ENCODE measurements around the gene DLGAP1.
"Not testable (repeated sequence)": the region's sequence is repeated elsewhere in the genome, so short reads cannot be mapped to it uniquely, and the experiment has no call there.

DLGAP1 gene

GRCh38 chr18:3709205-3709604 lies 745.9 kb downstream of the DLGAP1 start:
- DNase-seq = no peak

GRCh38 chr18:3706279-3707097 lies 748.6 kb downstream of the DLGAP1 start:
- DNase-seq = no peak

DNA sequence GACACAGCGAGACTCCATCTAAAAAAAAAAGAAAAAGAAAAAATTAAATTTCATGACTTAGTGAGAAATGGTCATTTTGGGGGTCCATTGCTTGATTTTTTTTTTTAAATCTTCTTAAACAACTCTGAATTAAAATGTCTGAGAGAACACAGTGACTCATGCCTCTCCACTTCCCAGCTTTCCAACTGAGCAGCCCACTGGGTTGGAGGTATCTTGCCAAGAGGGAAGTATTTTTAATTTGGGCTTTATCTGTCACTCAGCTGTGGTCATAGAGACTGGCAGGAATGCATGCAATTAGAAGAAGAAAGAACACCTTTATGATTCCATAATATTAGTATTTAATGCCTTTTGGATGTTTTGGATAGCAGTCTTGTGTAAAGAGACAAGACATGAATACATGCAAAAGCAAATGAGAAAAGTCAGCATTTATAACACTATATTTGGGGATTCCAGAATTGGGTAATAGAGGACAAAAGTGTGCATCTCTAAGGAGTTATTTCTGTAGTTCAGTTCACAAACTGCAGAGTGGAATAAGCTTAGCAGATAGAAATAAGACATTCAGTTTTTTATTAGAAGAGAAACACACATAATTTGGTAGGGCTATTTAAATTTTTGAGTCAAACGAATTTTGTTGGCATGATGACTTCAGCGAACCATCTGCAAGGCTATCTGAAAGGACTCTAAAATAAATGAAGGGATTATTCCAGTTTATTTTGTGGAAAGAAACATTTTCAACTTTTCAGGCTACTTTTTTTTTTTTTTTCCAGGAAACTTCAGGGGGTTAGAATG lies 750.4 kb downstream of the DLGAP1 start:
- no peak for DNase-seq

DNA sequence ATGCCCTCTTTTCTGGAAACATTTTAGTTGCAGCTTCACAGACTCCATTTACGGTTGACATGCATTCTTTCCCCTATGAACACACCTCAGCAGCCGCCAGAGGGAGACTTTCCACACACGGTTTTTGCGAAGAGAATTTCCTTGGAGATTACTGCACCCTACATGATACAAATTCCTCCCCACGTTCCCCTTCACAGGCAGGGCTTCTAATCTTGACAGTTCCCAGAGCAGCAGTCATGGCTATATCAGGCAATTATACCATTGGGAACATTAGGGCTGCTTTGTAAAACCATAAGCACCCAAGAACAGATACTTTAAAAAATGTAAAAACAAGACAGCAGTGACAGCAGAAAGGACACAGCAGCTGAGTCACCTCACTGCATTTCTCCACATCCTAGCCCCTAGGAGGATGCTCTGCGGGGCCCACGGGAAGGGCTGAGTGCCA lies 751.4 kb downstream of the DLGAP1 start:
- no peak for DNase-seq

DNA sequence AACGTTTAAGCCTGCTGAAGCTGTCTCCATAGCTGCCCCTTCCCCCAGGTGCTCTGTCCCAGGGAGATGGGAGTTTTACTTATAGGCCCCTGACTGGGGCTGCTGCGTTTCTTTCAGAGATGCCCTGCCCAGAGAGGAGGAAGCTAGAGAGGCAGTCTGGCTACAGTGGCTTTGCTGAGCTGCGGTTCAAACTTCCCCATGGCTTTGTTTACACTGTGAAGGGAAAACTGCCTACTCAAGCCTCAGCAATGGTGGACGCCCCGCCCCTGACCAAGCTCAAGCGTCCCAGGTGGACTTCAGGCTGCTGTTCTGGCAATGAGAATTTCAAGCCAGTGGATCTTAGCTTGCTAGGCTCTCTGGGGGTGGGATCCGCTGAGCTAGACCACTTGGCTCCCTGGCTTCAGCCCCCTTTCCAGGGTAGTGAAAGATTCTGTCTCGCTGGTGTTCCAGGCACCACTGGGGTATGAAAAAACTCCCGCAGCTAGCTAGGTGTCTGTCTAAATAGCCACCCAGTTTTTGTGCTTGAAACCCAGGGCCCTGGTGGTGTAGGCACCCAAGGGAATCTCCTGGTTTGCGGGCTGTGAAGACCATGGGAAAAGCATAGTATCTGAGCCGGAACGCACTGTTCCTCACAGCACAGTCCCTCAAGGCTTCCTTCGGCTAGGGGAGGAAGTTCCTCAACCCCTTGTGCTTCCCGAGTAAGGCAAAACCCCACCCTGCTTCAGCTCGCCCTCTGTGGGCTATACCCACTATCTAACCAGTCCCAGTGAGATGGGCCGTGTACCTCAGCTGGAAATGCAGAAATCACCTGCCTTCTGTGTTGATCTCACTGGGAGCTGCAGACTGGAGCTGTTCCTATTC lies 755.2 kb downstream of the DLGAP1 start:
- DNase-seq = not testable (repeated sequence)

DNA sequence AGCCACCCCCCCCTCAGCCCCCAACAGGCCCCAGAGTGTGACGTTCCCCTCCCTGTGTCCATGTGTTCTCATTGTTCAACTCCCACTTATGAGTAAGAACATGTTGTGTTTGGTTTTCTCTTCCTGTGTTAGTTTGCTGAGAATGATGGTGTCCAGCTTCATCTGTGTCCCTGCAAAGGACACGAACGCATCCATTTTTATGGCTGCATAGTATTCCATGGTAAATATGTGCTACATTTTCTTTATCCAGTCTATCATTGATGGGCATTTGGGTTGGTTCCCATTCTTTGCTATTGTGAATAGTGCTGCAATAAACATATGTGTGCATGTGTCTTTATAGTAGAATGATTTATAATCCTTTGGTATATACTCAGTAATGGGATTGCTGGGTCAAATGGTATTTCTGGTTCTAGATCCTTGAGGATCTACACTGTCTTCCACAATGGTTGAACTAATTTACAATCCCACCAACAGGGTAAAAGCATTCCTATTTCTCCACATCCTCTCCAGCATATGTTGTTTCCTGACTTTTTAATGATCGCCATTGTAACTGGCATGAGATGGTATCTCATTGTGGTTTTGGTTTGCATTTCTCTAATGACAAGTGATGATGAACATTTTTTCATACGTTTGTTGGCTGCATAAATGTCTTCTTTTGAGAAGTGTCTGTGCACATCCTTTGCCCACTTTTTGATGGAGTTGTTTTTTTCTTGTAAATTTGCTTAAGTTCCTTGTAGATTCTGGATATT lies 760.9 kb downstream of the DLGAP1 start:
- not testable (repeated sequence) for DNase-seq

DNA sequence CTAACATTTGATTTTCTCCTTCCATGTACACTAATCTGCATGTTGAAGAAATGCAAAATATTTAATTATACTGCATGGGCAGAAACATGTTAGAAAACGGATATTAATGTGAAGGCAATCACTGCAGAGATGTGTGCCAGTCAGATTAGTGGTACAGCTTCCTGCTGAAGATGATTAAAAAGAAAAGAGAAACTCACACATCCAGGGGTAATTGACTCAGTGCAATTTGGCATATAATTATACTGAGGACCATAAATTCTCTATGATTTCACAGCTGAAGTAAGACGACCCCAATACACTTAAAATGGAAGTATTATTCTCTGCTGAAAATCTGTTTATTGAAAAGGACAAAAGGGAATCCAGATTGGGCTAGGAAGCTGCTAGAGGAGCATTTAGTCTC lies 761.7 kb downstream of the DLGAP1 start:
- no peak for DNase-seq

GRCh38 chr18:3692691-3693090 lies 762.4 kb downstream of the DLGAP1 start:
- DNase-seq = no peak

DNA sequence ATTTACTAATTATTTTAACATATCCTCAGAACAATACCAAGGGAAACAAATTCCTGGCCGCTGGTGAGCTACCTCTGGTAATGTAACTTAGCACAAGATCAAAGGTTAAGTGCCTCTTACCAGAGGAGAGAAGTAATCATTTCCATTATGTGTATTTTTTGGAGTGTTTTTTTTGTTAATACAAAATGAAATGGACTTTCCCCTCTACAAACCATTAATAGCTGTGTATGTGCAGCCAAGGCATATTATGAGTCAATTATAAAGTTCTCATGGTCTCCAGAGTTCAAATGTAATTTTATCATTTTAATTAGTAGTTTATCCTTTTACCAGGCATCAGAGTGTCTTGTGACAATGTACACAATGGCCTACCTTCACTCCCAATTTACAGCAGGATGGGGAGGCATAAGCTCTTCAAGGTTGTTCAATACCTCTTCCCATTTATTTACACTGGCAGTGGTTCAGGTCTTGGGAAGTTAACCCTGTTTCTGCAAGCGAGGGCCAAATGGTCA lies 762.9 kb downstream of the DLGAP1 start:
- DNase-seq = no peak

DNA sequence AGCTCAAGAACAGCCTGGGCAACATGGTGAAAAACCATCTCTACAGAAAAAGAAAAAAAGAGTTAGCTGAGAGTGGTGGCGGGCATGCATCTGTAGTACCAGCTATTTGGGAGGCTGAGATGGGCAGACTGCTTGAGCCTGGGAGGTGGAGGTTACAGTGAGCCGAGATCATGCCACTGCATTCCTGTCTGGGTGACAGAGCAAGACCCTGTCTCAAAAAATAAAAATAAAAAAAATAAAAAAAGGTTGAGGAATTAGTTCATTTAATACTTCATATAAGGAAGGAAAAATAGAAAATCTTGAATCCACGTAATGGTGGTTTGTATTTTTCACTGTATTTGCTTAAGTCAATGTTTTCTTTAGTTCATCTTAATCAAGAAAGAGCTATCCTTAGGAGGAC lies 763.4 kb downstream of the DLGAP1 start:
- DNase-seq = no peak

GRCh38 chr18:3690764-3691066 lies 764.4 kb downstream of the DLGAP1 start:
- no peak for DNase-seq

DNA sequence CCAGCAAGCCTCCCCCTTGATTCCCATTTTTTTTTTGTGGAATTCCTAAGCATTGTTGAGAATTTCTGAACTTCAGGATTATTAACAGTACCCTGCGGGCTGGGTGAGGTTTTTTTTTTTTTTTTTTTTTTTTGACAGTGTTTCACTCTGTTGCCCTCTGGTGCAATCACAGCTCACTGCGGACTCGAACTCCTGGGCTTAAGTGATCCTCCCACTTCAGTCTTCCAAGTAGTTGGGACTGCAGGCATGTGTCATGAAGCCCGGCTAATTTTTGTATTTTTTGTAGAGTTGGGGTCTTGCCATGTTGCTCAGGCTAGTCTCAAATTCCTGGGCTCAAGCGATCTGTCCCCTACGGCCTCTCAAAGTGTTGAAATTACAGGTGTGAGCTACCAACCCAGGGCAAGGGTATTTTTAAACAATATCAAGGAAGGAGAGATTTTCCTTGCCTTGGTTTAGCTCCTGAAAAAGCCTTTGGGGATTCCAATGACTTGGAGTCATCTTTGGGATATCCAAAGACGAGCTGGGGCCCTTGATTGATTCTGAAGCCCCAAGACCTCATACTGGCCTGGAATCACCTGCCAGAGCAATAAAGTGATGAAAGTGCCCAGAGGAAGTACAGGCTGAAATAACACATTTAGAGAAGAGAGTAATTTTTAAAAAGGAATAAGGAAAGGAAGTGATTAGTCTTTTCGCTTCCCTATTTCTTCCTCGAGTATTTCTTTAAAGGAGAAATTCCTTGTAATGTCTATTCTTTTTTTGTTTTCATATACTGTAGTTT lies 764.9 kb downstream of the DLGAP1 start:
- DNase-seq = no peak

- DNase-seq = no peak
These were observed 766.0 kb downstream of the DLGAP1 start for GRCh38 chr18:3689091-3689490.

GRCh38 chr18:3688690-3689089 lies 766.4 kb downstream of the DLGAP1 start:
- no peak for DNase-seq

- DNase-seq = no peak
These were observed 771.6 kb downstream of the DLGAP1 start for GRCh38 chr18:3683483-3683882.

GRCh38 chr18:3682061-3682460 lies 773.0 kb downstream of the DLGAP1 start:
- no peak for DNase-seq

DNA sequence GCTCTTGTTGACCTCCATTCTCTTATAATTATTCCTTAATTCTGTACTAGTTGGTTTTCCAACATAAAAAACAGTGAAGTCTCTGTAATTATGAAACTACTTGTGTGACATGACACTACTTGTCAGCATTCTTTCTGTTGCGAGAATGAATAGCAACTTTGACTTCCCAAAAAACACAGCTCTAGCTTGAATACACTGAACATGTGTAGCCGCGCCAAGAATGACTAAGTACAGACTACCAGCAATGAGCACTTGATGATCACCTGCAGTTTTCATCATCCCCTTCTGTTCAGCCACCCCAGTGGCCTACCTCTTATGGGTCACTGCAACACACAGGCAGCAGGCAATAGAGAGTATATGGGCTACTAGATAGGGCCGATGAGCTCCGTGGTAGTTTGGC lies 775.9 kb downstream of the DLGAP1 start:
- no peak for DNase-seq

DNA sequence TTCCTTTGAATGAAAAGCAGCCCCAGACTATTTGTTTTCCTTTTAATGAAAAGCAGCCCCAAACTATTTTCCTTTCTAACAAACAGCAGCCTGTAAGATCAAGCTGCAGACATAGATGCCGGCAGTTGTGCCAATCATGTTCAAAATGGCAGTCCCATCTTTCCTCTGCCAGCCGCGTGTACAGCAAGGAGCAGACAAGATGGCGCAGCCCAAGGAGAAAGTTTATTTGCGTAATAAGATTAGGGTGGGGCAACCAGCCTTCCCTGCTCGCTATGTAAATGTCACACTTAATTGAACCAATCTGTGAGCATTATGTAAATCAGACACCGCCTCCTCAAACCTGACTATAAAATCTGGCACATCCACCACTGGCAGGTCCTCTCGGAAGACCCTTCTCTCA lies 779.1 kb downstream of the DLGAP1 start:
- DNase-seq = no peak

DNA sequence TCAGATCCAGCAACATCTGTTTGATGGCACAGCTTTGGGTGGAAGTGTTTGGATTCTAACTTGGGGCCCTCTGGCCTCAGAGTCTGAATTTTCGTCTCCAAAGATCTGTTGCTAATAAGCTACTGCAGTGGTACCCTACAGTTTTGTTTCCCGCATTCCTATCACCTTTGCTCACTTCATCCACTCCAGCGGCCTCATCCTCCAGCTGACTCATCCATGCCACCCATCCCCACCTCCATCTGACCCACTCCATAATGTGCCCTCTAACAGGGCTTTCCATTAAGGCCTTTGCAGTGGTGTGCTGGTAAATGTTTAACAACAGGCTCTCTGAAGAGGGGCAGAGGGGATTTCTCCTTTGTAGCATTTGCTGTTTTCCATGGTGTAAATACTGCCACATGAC lies 779.7 kb downstream of the DLGAP1 start:
- DNase-seq = no peak

DNA sequence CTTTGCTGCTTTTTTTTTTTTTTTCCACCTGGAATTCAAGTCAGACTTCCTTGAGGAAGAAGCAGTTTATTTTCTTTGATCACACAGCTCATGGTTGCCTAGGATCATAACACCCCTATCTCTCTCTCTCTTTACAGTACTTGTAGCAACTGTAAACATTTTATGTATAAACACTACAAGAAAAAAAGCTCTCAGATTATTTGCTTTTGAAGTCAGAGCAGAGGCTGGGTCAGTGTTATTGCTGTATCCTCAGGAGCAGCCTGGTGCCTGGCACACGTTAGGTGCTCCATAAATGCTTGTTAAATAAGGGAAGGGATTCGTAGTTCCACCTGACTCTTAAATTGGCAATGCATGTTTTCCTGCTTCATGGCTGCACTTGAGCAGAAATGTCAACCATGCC lies 783.9 kb downstream of the DLGAP1 start:
- DNase-seq = no peak

DNA sequence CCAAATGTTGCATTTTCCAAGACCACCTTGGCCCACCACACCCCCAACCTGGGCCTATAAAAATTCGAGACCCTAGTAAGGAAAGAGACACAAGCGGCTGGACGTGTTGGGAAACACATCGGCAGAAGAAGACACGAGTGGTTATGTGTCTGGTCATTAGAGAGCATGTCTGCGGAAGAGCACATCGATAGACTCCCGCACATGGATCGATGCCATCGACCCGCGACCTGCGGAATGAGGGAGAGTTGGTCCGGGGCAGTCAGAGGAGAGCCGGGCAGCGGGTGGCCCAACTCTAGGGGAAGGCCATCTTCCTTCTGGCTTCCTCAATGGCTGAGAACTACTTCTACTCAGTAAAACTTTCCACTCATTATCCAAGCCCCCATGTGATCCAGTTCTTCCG lies 785.7 kb downstream of the DLGAP1 start:
- no peak for DNase-seq

Data from activated CD4-positive, alpha-beta T cell treated with anti-CD3 and anti-CD28 coated beads for 1 hour (primary cell).